Subcutaneous adipose tissue (tissue), 4 donors: Measurements from ENCODE around the gene COL28A1. TPM values are rescaled to one million over a fixed set of nuclear protein-coding genes. Genes with fewer than 3 reads are reported as not detected.

Experiments
- total RNA-seq, 4 donors: library from RNA; depleted of rRNA; stranded (reverse); fragments of >200 nt; gene quantifications; one replicate each; pipeline ENCODE4 v1.1.0, GENCODE V29; 2016
- TF ChIP-seq, protein P1 (sequence below): fragments of 450-650 bp; IDR thresholded peaks from one replicate; pipeline ENCODE4 v1.5.1; 2016; ENCODE audit warnings: low read depth, mild to moderate bottlenecking, control low read depth, antibody characterized with exemption, moderate library complexity

Gene COL28A1
- total RNA-seq, 4 donors from 2014 or later = 0.51 to 3.2 (median 1.8) TPM

DNA sequence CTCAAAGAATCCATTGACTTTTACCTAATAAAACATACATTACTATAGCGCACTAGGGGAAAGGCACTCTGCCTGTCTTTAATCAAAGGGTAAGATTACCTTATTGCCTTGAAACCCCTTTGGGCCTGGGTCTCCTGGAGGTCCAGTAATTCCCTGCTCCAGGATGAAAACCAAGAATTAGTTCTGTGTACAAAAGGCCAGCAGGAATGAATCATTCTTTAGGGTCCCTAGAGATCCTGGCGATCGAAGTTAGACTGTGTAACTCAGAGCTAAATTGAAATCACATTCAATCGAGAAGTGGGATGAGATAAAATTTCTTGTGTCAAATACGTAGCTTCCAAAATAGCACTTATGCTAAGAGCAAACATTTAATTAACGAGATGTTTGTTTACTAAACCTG lies 29.8 kb downstream of the COL28A1 start:
- TF ChIP-seq, protein P1, sequence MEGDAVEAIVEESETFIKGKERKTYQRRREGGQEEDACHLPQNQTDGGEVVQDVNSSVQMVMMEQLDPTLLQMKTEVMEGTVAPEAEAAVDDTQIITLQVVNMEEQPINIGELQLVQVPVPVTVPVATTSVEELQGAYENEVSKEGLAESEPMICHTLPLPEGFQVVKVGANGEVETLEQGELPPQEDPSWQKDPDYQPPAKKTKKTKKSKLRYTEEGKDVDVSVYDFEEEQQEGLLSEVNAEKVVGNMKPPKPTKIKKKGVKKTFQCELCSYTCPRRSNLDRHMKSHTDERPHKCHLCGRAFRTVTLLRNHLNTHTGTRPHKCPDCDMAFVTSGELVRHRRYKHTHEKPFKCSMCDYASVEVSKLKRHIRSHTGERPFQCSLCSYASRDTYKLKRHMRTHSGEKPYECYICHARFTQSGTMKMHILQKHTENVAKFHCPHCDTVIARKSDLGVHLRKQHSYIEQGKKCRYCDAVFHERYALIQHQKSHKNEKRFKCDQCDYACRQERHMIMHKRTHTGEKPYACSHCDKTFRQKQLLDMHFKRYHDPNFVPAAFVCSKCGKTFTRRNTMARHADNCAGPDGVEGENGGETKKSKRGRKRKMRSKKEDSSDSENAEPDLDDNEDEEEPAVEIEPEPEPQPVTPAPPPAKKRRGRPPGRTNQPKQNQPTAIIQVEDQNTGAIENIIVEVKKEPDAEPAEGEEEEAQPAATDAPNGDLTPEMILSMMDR = no peak

DNA sequence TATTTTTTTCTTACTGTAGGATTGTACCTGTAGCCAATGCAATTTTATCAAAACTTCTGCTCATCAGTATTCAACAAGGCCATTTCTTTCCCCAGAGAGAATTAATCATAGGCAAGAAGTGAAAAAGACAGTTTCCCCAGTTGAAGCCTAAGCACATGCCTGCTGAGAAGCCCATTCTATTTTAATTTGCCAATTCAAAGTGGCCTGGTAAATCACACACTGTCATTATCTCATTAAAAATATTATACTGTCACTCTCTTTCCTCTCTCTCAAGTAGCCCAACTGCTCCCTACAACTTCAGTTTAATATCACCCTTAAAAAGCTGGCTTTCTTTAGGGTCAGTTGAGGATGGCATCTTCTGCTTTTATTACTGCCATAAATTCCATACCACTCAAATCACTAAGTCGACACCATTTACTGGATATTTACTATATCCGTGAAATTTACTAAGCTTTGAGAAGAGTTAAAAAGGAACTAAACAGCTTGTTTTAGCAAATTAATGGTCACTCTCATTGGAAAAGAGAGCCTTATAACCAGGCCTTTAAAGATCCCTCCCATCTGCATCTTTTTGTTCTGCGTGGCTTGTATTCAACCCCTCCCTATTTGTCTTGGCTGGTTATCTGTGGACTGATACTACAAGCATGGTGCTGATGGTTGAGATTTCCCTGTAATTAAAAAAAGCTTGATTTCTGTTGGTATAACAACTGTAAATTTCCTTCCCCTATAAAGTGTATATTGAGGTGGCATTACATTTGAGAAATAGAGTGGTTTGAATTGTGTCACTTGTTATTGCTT lies 30.6 kb downstream of the COL28A1 start:
- TF ChIP-seq, protein P1 = no peak

DNA sequence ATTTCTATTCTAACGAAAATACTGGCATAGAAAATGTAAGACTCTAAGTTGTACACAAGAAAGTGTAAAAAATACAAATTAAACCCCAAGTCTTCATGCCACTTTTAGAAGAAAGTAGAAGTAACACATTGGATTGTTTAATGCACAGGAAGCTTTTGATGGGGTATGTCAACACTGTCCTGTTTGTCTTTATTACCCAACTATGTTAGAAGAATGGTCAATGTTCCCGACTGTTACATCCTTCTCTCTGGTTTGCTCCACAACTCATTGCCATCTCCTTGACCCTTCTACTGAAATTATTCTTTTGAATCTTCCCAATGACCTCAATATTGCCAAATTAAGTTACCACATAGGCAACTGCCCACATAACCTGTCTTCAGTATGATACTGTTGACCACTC lies 35.8 kb downstream of the COL28A1 start:
- TF ChIP-seq, protein P1 = no peak

DNA sequence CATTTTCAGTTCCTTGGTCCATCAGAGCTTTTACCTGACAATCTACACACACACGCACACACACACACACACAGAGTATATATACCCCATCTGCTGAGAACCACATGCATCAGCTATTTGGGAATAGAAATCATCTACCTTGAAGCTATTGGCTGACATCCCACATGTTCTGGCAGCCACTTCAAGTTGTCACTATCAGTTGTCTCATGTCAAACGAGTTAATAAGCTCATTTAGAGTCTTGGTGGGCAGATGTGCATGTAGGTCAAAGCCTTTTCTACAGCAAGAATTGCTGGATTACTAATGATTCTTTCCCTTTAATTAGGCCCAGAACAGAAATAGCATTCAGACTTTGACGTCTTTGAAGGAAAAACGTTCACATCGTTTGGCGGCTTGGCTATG lies 36.8 kb downstream of the COL28A1 start:
- TF ChIP-seq, protein P1 = no peak

DNA sequence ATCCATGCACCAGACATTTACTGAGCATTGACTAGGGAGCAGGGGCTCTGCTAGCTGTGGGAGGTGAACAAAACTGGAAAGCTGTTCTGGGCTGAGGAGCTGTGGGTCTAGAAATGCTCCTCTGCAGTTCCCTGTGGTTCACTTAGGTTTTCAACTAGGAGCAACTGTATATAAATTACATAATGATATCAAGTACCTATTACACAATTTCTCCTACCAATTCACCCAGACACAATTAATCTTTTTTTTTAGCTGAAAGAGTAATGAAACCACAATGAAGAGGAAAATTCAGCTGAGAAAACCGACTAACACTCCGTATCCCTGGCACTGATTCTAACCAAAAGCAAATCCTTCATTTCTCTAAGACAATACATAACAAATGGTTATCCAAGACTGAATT lies 39.4 kb downstream of the COL28A1 start:
- TF ChIP-seq, protein P1 = no peak

DNA sequence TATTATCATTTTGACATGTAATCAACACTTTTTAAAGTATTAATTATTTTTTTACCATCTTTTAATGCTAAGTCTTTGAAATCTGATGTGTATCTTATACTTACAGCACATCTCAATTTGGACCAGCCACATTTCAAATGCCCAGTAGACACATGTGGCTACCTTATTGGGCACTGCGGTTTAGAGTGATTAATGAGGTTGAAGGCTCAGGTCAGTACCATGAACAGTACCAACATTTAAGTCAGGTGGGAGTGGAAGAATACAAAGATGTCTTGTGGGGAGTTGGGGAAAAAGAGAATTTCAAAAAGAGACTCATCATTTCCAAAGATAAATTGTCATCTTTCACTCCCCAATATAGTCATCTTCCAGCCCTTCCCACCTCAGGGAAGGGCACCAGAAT lies 40.5 kb downstream of the COL28A1 start:
- TF ChIP-seq, protein P1 = no peak

DNA sequence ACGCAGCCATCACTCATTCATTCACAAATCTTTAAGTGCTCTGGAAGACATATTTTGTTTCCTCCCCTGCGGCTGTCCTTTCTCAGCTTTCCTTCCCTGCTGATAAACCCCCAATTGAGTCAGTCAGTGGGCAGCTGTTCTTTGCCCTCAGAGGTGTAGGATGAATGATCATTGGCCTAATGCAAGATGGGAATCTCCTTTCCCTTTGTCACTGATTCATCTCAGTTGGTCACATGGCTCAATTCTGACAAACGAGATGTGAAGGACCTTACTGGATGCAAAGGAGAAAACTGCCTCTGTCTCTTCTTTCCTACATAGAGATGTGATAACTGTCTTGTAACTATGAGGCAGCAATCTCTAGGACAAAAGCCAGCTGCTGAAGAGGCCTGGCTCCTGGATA lies 44.6 kb downstream of the COL28A1 start:
- TF ChIP-seq, protein P1 = no peak
